ENCODE data around the gene PIP5K1C.
A peak's percentile ranks its signal among the peaks of the same experiment; 100 is the strongest.

Gene PIP5K1C

DNA sequence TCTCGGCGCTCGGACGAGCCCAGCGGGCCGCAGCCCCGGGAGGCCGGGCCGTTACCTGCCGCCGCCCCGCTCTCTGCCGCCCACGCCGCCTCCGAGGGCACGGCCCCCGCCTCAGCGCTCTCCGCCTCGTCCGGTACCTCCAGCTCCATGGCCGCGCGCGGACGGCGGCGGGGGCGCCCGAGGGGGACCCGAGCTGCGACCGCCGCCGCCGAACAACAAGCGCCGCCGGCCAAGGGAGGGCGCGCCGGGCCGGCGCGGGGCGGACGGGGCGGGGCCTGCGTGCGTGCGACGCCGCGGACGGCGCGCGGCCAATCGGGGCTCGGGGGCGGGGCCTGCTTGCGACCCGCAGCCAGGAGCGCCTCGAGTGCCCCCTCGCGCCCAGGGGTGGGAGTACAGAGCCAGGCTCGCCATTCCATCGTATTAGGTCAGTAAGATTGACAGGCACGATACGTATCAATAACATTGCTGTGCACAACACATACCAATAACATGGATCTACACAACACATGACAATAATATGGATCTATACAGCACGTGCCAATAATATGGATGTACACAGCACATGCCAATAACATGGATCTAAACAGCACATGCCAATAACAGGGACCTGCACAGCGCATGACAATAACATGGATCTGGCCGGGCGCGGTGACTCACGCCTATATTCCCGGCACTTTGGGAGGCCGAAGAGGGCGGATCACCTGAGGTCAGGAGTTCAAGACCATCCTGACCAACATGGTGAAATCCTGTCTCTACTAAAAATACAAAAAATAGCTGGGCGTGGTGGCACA is at the start of gene PIP5K1C:
Gene PIP5K1C (minus strand): TSS at position 227 of the 791 bp plus-strand sequence. CDS start 78 bp downstream, at position 149.
- DNase-seq = peak; percentile 85 to 97 (median 94)
- intact Hi-C loops (cut with DNase I) = loop anchor here (5.0 kb wide), 1 partner anchor 33 kb away; no protein-coding TSS in a partner anchor

DNA sequence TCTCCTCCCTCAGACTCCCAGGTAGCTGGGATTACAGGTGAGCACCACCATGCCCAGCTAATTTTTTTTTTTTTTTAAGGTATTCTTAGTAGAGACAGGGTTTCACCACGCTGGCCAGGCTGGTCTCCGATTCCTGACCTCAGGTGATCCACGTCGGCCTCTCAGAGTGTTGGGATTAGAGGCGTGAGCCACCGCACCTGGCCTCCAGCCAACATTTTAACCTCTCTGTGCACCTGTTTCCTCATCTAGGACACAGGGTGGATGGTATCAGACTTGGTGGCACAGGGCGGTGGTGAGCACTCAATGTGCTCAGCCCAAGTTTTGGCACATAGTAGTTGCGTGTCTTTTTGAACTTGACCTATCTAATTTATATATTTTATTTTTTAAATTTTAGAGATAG is 48.7 kb upstream of the PIP5K1C start:
- DNase-seq = no peak
- intact Hi-C loops (cut with DNase I) = no loop called here

DNA sequence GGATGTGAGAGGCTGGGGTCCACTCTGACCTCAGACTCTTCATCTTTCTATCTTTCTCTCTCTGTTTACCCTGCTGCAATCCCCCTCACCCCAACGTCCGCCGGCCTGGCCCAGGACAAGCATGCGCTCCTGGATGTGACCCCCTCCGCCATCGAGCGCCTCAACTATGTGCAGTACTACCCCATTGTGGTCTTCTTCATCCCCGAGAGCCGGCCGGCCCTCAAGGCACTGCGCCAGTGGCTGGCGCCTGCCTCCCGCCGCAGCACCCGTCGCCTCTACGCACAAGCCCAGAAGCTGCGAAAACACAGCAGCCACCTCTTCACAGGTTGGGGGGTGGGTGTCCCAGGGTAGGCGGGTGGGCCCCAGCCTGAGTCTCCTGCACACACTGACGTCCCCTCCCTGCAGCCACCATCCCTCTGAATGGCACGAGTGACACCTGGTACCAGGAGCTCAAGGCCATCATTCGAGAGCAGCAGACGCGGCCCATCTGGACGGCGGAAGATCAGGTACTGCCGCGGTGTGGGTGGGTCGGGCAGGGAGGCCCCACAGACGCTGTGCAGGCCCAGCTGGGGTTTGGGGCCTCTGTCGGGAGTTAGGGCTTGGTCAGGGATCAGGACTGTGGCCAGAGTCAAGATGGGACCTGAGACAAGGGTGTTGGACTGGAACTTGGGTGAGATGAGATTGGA is 46.2 kb upstream of the PIP5K1C start:
- intact Hi-C loops (cut with DNase I) = no loop called here
- DNase-seq = no peak

- intact Hi-C loops (cut with DNase I) = no loop called here
- DNase-seq = no peak
Observed at GRCh38 chr19:3745363-3746045, 45.2 kb upstream of the PIP5K1C start.

GRCh38 chr19:3743486-3743885 is 43.2 kb upstream of the PIP5K1C start:
- intact Hi-C loops (cut with DNase I) = no loop called here
- DNase-seq = no peak

- DNase-seq = no peak
- intact Hi-C loops (cut with DNase I) = no loop called here
Observed at GRCh38 chr19:3740431-3740830, 40.2 kb upstream of the PIP5K1C start.

DNA sequence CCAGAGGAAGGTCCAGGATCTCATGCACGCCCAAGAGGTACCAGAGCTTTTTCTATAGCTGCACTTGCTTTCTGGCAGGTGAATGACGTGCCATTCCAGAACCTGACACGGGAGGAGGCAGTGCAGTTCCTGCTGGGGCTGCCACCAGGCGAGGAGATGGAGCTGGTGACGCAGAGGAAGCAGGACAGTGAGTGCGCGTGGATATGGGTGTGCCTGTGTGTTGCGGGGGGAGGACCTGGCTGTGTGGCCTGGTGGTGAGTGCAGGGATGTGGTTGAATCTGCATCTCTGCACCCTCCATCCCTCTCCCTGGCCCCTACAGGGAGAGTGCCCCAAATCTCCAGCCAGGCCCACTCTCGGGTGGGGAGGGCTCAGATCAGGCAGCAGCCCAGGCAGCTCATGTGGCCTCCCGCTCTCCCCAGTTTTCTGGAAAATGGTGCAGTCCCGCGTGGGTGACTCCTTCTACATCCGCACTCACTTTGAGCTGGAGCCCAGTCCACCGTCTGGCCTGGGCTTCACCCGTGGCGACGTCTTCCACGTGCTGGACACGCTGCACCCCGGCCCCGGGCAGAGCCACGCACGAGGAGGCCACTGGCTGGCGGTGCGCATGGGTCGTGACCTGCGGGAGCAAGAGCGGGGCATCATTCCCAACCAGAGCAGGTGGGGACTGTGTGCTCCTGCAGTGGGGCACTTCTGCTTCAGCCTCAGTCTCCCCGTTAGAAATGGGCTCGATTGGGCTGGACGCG is 38.4 kb upstream of the PIP5K1C start:
- intact Hi-C loops (cut with DNase I) = no loop called here
- DNase-seq = peak in 7 of 42 donors; percentile 10 to 48 (median 20)

DNA sequence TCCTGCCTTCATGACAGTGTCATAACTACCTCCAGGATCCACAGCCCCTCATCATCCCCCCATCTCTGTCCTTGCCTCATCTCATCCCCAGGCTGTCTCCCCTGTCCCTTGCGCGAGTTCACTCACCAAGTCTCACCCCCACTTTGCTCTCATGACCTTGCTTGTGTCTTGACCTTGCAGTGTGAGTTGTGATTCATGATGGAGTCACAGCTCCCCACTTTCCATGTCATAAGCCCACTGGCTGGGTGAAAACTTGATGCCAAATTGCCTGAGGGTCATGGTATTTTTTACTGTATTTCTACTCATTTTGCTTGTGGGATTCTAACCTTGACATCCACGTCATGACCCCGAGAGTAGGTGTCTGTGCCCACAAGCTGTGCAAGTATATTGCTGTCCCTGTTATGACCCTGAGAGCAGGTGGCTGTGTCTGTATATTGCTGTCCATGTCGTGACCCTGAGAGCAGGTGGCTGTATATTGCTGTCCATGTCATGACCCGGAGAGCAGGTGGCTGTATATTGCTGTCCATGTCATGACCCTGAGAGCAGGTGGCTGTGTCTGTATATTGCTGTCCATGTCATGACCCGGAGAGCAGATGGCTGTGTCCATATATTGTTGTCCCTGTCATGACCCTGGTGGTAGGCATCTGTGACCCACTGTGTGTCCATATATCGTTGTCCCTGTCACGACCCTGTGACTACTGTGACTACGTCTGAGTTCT is 37.4 kb upstream of the PIP5K1C start:
- DNase-seq = no peak
- intact Hi-C loops (cut with DNase I) = no loop called here

DNA sequence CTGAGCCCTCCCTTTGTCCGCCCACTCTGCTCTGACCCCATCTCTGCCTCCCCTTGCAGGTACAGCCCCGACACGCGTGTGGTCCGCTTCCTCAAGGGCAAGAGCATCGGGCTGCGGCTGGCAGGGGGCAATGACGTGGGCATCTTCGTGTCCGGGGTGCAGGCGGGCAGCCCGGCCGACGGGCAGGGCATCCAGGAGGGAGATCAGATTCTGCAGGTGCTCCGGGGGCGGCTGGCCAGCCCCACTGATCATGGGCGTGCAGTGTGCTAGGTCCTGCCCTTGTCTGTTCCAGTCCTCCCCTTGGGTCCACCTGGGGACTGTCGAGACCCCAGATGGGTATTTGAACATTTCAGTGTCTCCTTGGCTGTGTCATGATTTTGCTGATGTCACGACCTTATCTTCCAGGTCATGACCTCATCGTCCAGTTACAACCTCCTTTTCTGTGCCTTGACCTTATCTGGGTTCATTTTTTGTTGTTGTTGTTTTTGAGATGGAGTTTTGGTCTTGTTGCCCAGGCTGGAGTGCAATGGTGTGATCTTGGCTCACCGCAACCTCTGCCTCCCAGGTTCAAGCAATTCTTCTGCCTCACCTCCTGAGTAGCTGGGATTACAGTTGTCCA is 35.9 kb upstream of the PIP5K1C start:
- DNase-seq = no peak
- intact Hi-C loops (cut with DNase I) = no loop called here

- intact Hi-C loops (cut with DNase I) = no loop called here
- no peak for DNase-seq
Observed at GRCh38 chr19:3734310-3734600, 34.0 kb upstream of the PIP5K1C start.

DNA sequence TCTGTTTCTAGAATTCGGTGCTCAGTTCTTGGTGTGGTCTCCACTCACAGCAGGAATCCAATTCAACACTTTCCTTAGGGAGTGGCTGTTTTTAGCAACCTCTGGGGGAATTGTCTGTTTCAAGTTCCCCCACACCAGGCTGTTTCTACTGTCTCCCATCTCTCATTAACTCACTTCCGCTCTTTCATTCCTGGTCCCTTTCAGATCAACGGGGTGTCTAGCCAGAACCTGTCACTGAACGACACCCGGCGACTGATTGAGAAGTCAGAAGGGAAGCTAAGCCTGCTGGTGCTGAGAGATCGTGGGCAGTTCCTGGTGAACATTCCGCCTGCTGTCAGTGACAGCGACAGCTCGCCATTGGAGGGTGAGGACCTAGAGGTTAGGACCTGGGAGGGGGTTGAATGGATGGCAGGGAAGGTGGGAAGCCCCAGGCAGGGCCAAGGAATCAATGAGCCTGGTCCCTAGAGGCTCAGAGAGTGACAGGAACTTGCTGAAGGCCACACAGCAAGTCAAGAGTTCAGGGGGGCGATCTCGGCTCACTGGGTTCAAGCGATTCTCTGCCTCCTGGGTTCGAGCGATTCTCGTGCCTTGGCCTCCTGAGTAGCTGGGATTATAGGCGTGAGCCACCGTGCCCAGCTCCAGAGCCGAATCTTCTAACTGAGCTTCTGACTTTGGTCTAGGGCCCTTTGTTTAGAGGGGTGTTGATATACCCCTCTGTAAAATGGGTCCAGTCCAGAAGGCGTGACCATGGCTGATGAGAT is 33.5 kb upstream of the PIP5K1C start:
- no peak for DNase-seq
- intact Hi-C loops (cut with DNase I) = no loop called here

DNA sequence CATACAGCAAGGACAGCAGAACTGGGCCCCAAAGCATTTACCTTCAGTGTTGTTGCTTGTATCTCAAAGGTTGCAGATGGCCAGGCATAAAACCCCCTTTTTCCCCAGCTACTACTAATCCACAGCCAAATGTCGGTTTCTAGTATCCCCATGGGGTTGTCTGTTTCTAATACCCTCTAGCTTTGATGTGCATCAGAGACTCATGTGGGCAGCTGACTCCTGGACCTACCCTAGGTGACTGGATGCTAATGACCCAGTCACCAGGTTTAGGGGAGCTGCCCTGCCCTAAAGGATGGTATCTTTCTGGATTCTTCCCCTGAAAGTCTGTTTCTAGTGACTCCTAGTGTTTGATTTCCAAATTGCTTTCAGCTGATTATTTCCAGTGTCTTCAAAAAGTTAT is 31.8 kb upstream of the PIP5K1C start:
- no peak for DNase-seq
- intact Hi-C loops (cut with DNase I) = no loop called here

- intact Hi-C loops (cut with DNase I) = no loop called here
- DNase-seq = no peak
Observed at GRCh38 chr19:3730457-3730958, 30.2 kb upstream of the PIP5K1C start.

DNA sequence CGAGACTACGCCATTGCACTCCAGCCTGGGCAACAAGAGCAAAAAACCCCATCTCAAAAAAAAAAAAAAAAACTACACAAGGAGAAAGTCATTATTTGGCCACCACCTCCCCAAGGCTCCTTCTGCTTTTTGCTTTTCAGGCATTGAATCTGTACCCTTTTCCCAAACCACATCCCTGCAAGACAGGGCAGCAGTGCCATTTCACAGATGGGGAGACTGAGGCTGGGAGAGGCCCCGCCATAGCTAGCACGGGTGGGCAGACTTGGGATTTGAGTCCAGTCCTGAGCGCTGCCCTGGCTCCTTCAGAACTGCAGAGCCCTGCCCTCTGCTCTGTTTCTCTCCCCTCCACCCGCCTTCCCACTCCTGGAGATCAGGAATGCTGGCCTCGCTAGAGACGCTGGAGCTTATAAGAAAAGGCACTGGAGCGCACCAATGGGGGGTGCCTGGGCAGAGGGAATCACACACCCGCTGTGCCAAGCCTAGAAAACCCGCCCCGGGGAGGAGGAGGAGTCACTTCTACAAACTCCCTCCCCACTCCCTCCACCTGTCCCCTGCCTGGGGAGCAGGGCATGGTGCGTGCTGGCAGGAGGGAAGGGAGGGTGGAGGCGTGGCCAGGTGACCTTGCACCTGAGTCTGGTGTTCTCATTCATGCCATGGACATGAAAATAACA is 25.5 kb upstream of the PIP5K1C start:
- intact Hi-C loops (cut with DNase I) = no loop called here
- DNase-seq = no peak

- no peak for DNase-seq
- intact Hi-C loops (cut with DNase I) = no loop called here
Observed at GRCh38 chr19:3725121-3725520, 24.9 kb upstream of the PIP5K1C start.

DNA sequence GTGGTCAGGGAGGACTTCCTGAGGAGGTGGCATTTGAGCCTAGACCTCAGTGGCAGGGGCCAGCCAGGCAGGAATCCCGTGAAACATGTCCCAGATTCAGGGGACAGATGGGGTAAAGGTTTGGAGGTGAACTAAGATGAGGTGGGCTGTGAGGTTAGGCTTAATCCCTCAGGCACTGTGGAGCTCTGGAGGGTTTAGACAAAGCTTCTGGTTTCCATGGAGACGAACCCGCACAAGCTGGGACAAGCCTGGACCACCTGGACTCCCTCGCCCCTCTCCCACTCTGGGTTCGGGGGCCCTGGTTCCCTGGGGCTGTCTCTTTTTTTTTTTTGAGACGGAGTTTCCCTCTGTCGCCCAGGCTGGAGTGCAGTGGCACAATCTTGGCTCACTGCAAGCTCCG is 23.6 kb upstream of the PIP5K1C start:
- intact Hi-C loops (cut with DNase I) = no loop called here

GRCh38 chr19:3723110-3723488 is 22.8 kb upstream of the PIP5K1C start:
- DNase-seq = no peak
- intact Hi-C loops (cut with DNase I) = no loop called here

More for the DNA sequence above, 23.6 kb upstream of the PIP5K1C start:
- no peak for DNase-seq
